Hepatocyte (in vitro differentiated cells): ENCODE results near the gene SLC7A9.

Source experiments
- EZH2 ChIP-seq: fragments of 200-600 bp; sonication (generic); IDR thresholded peaks from 2 replicates; pipeline ENCODE4 v1.6.1; 2016; ENCODE audit warnings: antibody characterized with exemption, mild to moderate bottlenecking, borderline replicate concordance
- TF ChIP-seq, protein P1 (sequence below): fragments of 200-600 bp; sonication (generic); IDR thresholded peaks from 2 replicates; pipeline ENCODE4 v1.5.1; 2016; ENCODE audit warnings: antibody characterized with exemption, mild to moderate bottlenecking; ENCODE audit not compliant: poor library complexity

DNA sequence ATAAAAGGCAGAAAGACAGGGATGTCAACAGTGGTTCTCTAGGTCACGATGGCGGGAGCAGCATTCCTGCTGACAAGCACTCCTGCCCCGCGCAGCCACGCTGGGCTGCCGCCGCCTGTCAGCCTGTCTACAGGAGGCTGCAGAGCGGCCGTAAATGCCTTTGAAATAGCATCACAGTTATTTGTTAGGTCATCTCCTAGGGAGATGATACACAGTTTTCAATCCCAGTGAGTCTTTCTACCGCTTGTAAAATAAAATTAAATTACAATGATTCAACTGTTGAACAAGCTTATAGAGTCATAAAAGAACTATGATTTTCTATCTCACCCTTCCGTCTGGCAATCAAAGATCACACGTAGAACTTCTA lies 7.3 kb upstream of the SLC7A9 start:
- TF ChIP-seq, protein P1, sequence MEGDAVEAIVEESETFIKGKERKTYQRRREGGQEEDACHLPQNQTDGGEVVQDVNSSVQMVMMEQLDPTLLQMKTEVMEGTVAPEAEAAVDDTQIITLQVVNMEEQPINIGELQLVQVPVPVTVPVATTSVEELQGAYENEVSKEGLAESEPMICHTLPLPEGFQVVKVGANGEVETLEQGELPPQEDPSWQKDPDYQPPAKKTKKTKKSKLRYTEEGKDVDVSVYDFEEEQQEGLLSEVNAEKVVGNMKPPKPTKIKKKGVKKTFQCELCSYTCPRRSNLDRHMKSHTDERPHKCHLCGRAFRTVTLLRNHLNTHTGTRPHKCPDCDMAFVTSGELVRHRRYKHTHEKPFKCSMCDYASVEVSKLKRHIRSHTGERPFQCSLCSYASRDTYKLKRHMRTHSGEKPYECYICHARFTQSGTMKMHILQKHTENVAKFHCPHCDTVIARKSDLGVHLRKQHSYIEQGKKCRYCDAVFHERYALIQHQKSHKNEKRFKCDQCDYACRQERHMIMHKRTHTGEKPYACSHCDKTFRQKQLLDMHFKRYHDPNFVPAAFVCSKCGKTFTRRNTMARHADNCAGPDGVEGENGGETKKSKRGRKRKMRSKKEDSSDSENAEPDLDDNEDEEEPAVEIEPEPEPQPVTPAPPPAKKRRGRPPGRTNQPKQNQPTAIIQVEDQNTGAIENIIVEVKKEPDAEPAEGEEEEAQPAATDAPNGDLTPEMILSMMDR: no peak
- TF ChIP-seq EZH2: no peak
